Adrenal gland (tissue), 12 donors: ENCODE results near the gene PBX2. TPM values are rescaled to one million over a fixed set of nuclear protein-coding genes. Genes with fewer than 3 reads are reported as not detected.
A peak's percentile ranks its signal among the peaks of the same experiment; 100 is the strongest.

Source experiments
- DNase-seq, 7 donors: peaks; one replicate each; pipeline ENCODE4 v3.0.0-alpha.2; 2019 to 2020
- H3K27ac ChIP-seq, 5 donors: fragments of 200-600 bp; sonication (generic) in 4 of 5; 1 replicate in 3 of 5; 2 replicates in 2 of 5; pipeline versions ENCODE4 v1.5.1 to v1.8.0; 2016 to 2020; ENCODE audit warnings: mild to moderate bottlenecking in 1 of 5
- H3K27me3 ChIP-seq: fragments of 200-600 bp; 2 replicates; pipeline ENCODE4 v1.8.0; 2021
- H3K36me3 ChIP-seq, 2 donors: fragments of 200-600 bp; replicated peaks in 1 of 2; 1 replicate in 1 of 2; 2 replicates in 1 of 2; pipeline versions ENCODE4 v1.5.1 to v1.8.0; 2018 to 2022
- H3K4me1 ChIP-seq, 2 donors: fragments of 200-600 bp; replicated peaks in 1 of 2; 1 replicate in 1 of 2; 2 replicates in 1 of 2; pipeline versions ENCODE4 v1.5.1 to v1.8.0; 2018 to 2021
- H3K4me3 ChIP-seq, 4 donors: fragments of 200-600 bp; sonication (generic) in 3 of 4; one replicate each; pipeline ENCODE4 v1.5.1; 2016 to 2018
- H3K9me3 ChIP-seq, 3 donors: fragments of 200-600 bp; sonication (generic) in 1 of 3; replicated peaks in 1 of 3; 1 replicate in 2 of 3; 2 replicates in 1 of 3; pipeline versions ENCODE4 v1.5.1 to v1.8.0; 2016 to 2021
- CTCF ChIP-seq, 6 experiments: fragments of 450-650 bp in 4 of 6; fragments of 200-600 bp in 2 of 6; sonication (generic) in 1 of 6; IDR thresholded peaks; 1 replicate in 5 of 6; 2 replicates in 1 of 6; pipeline versions ENCODE4 v1.5.1 to v1.8.0; 2016 to 2021; ENCODE audit warnings: antibody characterized with exemption in 6 of 6, mild to moderate bottlenecking in 2 of 6, moderate library complexity in 1 of 6
- POLR2A ChIP-seq, 2 donors: fragments of 450-650 bp; IDR thresholded peaks; one replicate each; pipeline ENCODE4 v1.6.1; 2017; ENCODE audit warnings: antibody characterized with exemption in 2 of 2, mild to moderate bottlenecking in 2 of 2, moderate library complexity in 1 of 2
- WGBS, 4 donors: extraction: QIAGEN DNeasy Blood & Tissue Kit in 2 of 4; methylation state at CpG; one replicate each; pipeline versions ENCODE4 v1.1.5 to v1.1.7; 2013 to 2017; 5-methylcytosine and 5-hydroxymethylcytosine counted together
- intact Hi-C, 2 donors: fragments of 100-400 bp; cut with DNase I; formaldehyde crosslinking; loops; one replicate each; pipeline versions ENCODE4 v1.14.1 to v1.15.0; 2022 to 2023
- polyA plus RNA-seq, 3 donors: library from polyadenylated mRNA; stranded (reverse); fragments of 200-250 nt in 2 of 3; fragments of 350-450 nt in 1 of 3; fragmentation: Illumina TruSeq in 1 of 3; extraction: RNeasy Lipid Tissue Mini Kit (QIAGEN cat#74804) in 1 of 3; gene quantifications; one replicate each; pipeline ENCODE4 v1.2.3, GENCODE V29; 2013 to 2014
- total RNA-seq, 9 donors: library from RNA; depleted of rRNA in 4 of 9; stranded (reverse); fragments of >200 nt in 4 of 9; fragments of 120-200 nt in 1 of 9; fragmentation: NEBNext Ultra II Directional in 1 of 9; extraction: Animal tissue kit (Norgen Biotek cat#: 25700) in 1 of 9; gene quantifications; one replicate each; pipeline versions ENCODE4 v1.1.0 to v1.2.4, GENCODE V29; 2013 to 2023
- donor health status: healthy with polysubstance abuse.
- donor health status: Bipolar disorder and iron deficiency.
- donor health status: DM: yes; HTN: yes; CAD: no.
- donor health status: DM: no; HTN: no; CAD: no.
- donor health status: DM: no; HTN: no; CAD: no.
- donor health status: DM: yes; HTN: yes; CAD: no.

Gene PBX2
- total and polyA plus RNA-seq, 12 donors, result 34.4 to 211 (median 61.3) TPM

DNA sequence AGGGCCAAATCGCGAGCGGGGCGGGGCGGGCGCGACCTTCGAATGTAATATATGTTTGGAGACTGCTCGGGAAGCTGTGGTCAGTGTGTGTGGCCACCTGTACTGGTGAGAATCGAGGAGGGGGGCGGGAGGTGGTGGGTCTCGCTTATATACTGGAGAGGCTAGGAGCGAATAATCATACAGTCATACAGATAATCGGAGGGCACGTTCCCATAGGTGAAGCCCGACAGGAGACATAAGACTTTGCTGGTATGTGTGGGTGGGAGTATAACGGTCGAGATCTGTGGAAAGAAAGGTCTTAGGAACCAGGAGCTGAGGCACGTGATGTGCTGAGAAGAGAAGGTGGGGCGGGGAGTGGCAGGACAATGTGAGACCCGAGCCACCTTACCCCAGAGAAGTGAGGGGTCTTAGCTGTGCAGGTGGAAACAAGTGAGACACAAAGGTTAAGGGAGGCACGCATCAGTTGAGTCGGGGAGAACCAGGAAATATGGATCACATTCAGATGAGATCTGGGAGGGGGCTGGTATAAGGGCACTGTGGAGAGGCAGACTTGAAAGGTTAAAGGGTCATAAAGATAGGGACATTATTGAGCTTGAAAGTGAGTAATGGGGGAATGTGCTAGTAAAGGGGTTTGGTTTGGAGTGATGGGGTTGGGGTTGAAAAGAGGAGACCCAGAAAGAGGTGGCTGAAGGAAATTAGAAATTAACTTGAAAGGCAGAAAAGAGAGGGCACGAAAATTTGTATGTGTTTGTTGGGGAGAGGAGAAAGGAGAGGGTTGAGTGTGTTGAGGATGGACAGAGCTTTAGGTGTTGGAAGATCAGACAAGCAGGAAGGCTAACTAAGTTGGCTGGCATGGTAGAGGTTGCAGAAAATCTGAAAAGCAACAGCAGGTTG lies 11.2 kb downstream of the PBX2 start:
- peak overlapping the region in 4 of 5 donors; percentile 87 to 98 (median 94) for H3K27ac ChIP-seq
- no peak for TF ChIP-seq POLR2A (IDR thresholded peaks at IDR 0.05)
- no peak for TF ChIP-seq CTCF (IDR thresholded peaks at IDR 0.05)
- DNase-seq, result no peak
- H3K4me3 ChIP-seq, result peak overlapping the region; percentile 32 to 84 (median 54)
- peaks cover 33 to 40% of the 10 kb centered on the region in 2 donors for H3K4me1 ChIP-seq
- H3K9me3 ChIP-seq, result no peaks in the 10 kb centered on the region
- peaks cover 0 to 37% of the 10 kb centered on the region in 2 donors for H3K36me3 ChIP-seq
- WGBS, 4 donors, result 2 to 3% (median 3%) methylated on average over 22 to 24 of the region's 24 CpGs
- intact Hi-C loops, result no loop called here
- H3K27me3 ChIP-seq, result no peaks in the 10 kb centered on the region

DNA sequence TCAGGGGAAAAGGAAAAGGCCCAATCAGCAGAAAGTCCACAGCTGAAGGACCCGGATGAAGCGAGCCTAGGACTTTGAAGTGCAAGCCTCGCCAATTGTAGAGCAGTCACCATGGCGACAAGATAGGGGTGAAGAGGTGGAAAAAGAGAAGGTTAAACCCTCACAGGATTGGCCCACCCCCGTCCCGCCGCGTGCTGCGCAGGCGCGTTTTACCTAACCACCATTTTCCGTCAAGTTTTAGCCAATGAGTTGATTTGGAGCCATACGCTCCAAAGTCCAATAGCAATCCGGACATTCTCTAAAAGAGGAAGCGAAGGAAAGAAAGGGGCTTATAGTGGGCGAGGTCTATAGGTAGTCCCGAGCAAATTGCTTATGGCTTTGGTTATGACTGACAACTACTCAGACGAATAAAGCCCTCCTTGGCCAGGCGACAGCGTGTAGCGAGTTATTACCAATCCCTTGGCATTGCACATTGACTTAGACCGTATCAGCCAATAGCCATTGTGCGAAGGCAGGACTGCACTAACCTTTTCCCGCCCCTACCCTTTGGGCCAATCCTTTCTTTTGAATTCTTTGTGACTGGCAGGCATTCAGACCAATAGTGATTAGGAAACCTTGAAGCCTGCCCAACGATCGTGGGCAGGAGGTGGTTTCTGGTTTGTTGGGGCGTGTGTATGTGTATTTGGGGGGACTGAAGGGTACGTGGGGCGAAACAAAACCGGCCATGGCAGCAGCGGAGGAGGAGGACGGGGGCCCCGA lies 12.0 kb downstream of the PBX2 start, which contains the start of gene RNF5:
Gene RNF5, plus strand, starts transcription at position 618 of the 759 bp plus-strand sequence. Its CDS starts 107 bp downstream, at position 725.
- Histone ChIP-seq H3K4me1 (peaks cover 33 to 42% of the 10 kb centered on the region in 2 donors), H3K36me3 (peaks cover 0 to 31% of the 10 kb centered on the region in 2 donors)
- peak; percentile 96 to 100 (median 99) for DNase-seq

DNA sequence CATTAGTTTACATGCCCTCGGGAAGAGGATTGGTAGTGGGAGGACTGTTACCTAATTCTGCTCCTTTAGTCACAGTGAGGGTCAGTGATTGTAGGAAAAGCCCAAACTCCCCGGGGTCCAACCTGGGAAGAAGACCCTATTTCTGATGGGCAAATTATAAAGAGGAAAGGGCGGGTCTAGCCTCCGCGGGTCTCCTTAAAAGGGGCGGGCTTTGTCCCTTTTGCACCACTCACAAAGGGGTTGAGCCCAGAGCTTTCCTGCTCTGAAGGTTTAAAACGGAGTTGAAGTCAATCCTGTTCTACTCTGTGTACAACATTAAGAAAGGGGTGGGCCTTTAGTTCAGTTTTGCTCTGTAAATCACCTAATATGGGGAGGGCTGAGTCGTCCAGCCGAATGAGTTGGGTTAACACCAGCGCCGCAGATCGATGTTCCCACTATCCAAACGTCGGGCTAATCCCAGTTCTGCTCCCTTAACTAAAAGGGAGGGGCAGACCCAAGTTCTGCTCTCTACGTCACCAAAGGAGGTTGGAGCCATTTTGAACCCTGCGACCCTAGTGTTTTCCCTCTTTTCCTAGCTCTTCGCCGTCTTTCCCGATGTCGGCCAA lies 12.7 kb downstream of the PBX2 start:
- Histone ChIP-seq H3K9me3 (no peaks in the 10 kb centered on the region), H3K27ac (peak overlapping the region; percentile 87 to 98 (median 94)), H3K4me3 (peak overlapping the region in 2 of 4 donors; percentile 4 to 84), H3K4me1 (peaks cover 33 to 46% of the 10 kb centered on the region in 2 donors), H3K27me3 (no peaks in the 10 kb centered on the region), H3K36me3 (peaks cover 0 to 24% of the 10 kb centered on the region in 2 donors)
- 0 to 1% (median 0%) methylated on average over 20 of the region's 20 CpGs for WGBS, 4 donors
- peak in 5 of 7 donors; percentile 34 to 70 (median 57) for DNase-seq
- TF ChIP-seq POLR2A (IDR thresholded peaks at IDR 0.05) (peak in 1 of 2 donors; percentile 40), CTCF (IDR thresholded peaks at IDR 0.05) (no peak)
- intact Hi-C loops, result no loop called here

More for the DNA sequence above, 12.0 kb downstream of the PBX2 start, which contains the start of gene RNF5:
- H3K9me3 ChIP-seq, result no peaks in the 10 kb centered on the region
- intact Hi-C loops, result no loop called here
- no peaks in the 10 kb centered on the region for H3K27me3 ChIP-seq
- H3K27ac ChIP-seq, result peak within 1 kb of the TSS; percentile 87 to 98 (median 94)
- H3K4me3 ChIP-seq, result peak within 1 kb of the TSS; percentile 32 to 84 (median 54)
- TF ChIP-seq POLR2A (IDR thresholded peaks at IDR 0.05) (peak in 1 of 2 donors; percentile 56), CTCF (IDR thresholded peaks at IDR 0.05) (no peak)
- WGBS, 4 donors, result 0 to 1% (median 0%) methylated on average over 33 of the region's 33 CpGs
